Large intestine (tissue), 3 donors: Measurements from ENCODE around the gene LMX1A. TPM values are rescaled to one million over a fixed set of nuclear protein-coding genes. Genes with fewer than 3 reads are reported as not detected.

Source experiments
- DNase-seq, 2 donors: peaks; one replicate each; pipeline versions ENCODE4 v3.0.0 to v3.0.0-alpha.2; 2013
- H3K27ac ChIP-seq: one replicate; pipeline ENCODE4 v1.5.1; 2013; ENCODE audit warnings: low read length
- H3K27me3 ChIP-seq: 2 replicates; pipeline ENCODE4 v1.6.1; 2013; ENCODE audit warnings: low read length; ENCODE audit not compliant: control insufficient read depth, insufficient read depth
- H3K36me3 ChIP-seq: 2 replicates; pipeline ENCODE4 v1.6.1; 2013; ENCODE audit warnings: low read length; ENCODE audit not compliant: control insufficient read depth, insufficient read depth
- H3K4me1 ChIP-seq: one replicate; pipeline ENCODE4 v1.6.1; 2013; ENCODE audit warnings: low read length; ENCODE audit not compliant: control insufficient read depth, insufficient read depth
- H3K4me3 ChIP-seq: one replicate; pipeline ENCODE4 v1.5.1; 2013; ENCODE audit warnings: low read length
- H3K9me3 ChIP-seq: one replicate; pipeline ENCODE4 v1.6.1; 2013; ENCODE audit warnings: mild to moderate bottlenecking, low read depth, low read length, moderate library complexity; ENCODE audit not compliant: control insufficient read depth
- WGBS: methylation state at CpG from one replicate; pipeline ENCODE4 v1.1.5; 2013; ENCODE audit warnings: low lambda C conversion rate; ENCODE audit not compliant: insufficient coverage; 5-methylcytosine and 5-hydroxymethylcytosine counted together
- polyA plus RNA-seq: library from polyadenylated mRNA; unstranded; fragments of 120-200 nt; gene quantifications from one replicate; pipeline ENCODE4 v1.2.1, GENCODE V29; 2013

LMX1A gene
- polyA plus RNA-seq, 1 donor: 1.3 TPM

DNA sequence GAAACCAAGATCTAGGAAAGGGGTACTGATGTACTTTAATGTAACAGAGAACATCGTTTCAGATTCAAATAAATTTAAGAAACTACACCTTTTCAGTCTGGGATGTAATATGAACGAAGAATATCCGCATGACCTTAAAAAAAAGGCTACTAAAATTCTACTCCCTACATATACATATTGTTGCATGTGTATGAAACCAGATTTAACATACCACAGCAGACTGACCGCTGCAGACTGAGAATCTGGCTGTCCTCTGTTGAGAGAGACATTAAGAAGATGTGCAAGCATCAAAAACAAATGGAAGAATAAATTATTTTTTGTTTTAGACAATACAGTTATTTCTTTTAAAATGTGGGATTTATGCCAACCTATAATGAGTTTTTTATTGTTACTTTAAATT, 166.6 kb downstream of the LMX1A start:
- 86% methylated on average over 4 of the region's 4 CpGs for WGBS
- no peaks in the 10 kb centered on the region for H3K4me1 ChIP-seq
- H3K36me3 ChIP-seq: no peaks in the 10 kb centered on the region
- H3K27me3 ChIP-seq: peaks cover 2% of the 10 kb centered on the region
- no peak overlapping the region for H3K27ac ChIP-seq
- H3K9me3 ChIP-seq: no peaks in the 10 kb centered on the region
- DNase-seq: no peak
- H3K4me3 ChIP-seq: no peak overlapping the region

DNA sequence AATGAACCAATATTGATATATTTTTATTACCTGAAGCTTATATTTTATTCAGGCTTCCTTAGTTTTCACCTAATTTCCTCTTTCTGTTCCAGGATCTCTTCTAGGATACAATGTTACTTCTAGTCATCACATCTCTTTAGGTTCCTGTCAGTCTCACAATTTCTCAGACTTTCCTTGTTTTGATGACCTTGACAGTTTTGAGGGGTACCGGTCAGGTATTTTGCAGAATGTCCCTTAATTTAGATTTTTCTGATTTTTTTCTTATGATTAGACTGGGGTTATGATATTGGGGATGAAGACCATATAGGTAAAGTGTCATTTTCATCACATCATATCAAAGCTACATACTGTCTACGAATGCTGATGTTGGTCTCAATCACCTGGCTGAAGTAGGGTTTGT, 167.5 kb downstream of the LMX1A start:
- no peak for DNase-seq
- Histone ChIP-seq H3K27ac (no peak overlapping the region), H3K4me3 (no peak overlapping the region), H3K27me3 (peaks cover under 1% of the 10 kb centered on the region), H3K9me3 (no peaks in the 10 kb centered on the region), H3K36me3 (no peaks in the 10 kb centered on the region), H3K4me1 (no peaks in the 10 kb centered on the region)
- WGBS: no CpG with 5 or more reads among the region's 2 CpGs

DNA sequence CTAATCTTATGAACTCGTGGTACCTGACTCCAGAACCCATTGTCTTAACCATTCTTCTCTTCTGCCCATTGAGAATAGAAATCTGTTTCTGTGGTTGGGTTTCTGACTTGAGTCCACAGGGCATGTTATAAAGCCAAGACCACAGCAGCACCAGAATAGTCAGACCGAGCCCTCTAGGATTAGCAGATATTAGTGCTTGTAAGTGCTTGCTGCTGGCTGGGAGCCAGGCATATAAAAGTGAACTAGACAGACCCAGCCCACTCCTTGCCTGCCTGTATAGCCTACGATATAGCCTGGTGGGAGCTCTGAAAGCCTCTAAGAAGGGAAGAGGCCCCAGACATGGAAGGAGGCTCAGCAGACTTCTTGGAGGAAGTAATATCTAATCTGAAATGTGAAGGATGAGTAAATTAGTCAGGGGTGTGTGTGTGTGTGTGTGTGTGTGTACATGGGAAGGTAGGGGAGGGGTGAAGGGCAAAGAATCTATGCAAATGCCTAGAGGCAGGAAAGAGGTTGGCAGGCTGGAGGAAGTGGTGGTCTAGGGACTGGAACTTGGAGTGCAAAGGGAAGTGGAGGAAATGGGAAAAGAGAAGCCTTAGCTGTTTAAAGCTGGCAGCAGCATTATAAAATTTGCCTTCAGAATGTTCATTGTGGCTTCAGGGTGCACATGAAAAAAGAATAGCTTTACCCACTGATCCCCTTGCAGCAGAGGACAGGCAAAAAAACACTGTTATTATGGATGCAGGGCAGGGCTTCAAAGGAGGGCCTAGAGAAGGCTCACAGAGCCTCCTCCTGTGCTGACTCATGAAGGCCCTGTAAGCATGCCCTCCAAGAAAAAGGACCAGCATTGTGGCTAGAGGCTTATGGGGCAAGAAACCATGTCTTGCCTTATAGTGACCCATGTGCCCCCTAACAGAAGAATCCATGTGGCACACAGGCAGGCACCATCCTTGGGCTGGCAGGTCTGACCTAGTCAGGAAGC, 169.2 kb downstream of the LMX1A start:
- H3K27ac ChIP-seq: no peak overlapping the region
- DNase-seq: peak in 1 of 2 donors; percentile 8
- no peak overlapping the region for H3K4me3 ChIP-seq
- no peaks in the 10 kb centered on the region for H3K4me1 ChIP-seq
- no peaks in the 10 kb centered on the region for H3K36me3 ChIP-seq
- no peaks in the 10 kb centered on the region for H3K9me3 ChIP-seq
- WGBS: 83% methylated on average over 1 of the region's 3 CpGs
- no peaks in the 10 kb centered on the region for H3K27me3 ChIP-seq

DNA sequence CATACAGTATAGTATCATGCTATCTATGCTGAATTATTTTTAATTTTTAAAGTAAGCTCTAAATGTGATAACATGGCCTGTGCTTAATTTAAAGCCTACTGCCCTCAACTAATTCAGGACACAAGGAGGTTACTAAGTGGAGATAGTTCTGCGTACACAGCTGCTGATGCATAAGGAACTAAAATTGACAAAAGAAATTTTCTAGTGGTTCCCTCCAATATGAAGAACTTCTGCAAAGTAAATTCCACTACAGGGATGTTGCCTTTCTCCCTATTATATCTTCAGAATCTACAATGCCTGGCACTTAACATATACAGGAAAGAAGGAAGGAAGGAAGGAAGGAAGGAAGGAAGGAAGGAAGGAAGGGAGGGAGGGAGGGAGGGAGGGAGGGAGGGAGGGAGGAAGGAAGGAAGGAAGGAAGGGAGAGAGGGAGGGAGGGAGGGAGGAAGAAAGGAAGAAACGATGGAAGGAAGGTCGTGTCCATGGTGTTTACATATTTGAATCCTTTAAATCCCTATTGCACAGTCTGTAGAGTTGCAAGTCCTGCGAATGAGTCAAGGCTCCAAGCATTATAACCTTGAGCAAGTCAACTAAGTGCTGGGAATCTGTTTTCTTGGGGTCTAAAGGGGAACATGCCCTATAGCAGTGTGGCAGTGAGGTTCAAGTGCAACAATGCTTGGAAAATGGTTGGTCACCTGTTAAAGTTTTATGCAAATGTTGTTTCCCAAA, 171.2 kb downstream of the LMX1A start:
- Histone ChIP-seq H3K27me3 (no peaks in the 10 kb centered on the region), H3K27ac (no peak overlapping the region), H3K4me1 (no peaks in the 10 kb centered on the region), H3K4me3 (no peak overlapping the region), H3K9me3 (no peaks in the 10 kb centered on the region), H3K36me3 (no peaks in the 10 kb centered on the region)
- no CpG with 5 or more reads among the region's 4 CpGs for WGBS
- DNase-seq: no peak

DNA sequence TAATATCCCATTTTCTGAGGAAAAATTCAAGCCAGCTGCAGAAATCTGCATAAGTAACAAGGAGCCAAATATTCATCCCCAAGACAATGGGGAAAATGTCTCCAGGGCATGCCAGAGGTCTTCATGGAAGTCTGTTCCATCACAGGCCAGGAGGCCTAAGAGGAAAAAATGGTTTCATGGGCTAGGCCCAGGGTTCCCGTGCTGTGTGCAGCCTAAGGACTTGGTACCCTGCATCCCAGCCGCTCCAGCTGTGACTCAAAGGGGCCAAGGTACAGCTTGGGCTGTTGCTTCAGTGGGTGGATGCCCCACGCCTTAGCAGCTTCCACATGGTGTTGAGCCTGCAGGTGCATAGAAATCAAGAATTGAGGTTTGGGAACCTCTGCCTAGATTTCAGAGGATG, 173.5 kb downstream of the LMX1A start:
- no peaks in the 10 kb centered on the region for H3K27me3 ChIP-seq
- H3K27ac ChIP-seq: no peak overlapping the region
- DNase-seq: no peak

DNA sequence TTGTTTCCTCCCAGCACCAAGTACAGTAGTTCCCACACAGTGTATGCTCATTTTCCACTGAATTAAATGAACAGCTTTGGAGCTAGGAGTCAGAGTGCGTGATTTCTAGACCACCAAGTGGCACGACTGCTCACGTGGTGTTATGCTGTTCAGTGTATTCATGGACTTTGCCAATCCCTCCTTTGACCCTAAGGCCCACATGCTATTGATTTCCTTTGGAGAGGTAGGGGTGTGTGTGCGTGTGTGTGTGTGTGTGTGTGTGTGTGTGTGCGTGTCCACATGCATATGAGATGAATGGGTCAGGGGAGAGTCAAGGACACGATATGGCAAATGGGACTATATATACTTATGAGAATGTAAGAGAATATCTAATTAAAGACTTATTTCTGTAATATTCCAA, 177.2 kb downstream of the LMX1A start:
- DNase-seq: no peak
- 80% methylated on average over 1 of the region's 6 CpGs for WGBS
- no peaks in the 10 kb centered on the region for H3K4me1 ChIP-seq
- no peaks in the 10 kb centered on the region for H3K27me3 ChIP-seq
- H3K9me3 ChIP-seq: no peaks in the 10 kb centered on the region
- no peak overlapping the region for H3K4me3 ChIP-seq
- no peaks in the 10 kb centered on the region for H3K36me3 ChIP-seq
- no peak overlapping the region for H3K27ac ChIP-seq

More for the DNA sequence above, 173.5 kb downstream of the LMX1A start:
- no CpG with 5 or more reads among the region's 3 CpGs for WGBS
- no peaks in the 10 kb centered on the region for H3K4me1 ChIP-seq
- no peaks in the 10 kb centered on the region for H3K36me3 ChIP-seq
- no peak overlapping the region for H3K4me3 ChIP-seq
- no peaks in the 10 kb centered on the region for H3K9me3 ChIP-seq

DNA sequence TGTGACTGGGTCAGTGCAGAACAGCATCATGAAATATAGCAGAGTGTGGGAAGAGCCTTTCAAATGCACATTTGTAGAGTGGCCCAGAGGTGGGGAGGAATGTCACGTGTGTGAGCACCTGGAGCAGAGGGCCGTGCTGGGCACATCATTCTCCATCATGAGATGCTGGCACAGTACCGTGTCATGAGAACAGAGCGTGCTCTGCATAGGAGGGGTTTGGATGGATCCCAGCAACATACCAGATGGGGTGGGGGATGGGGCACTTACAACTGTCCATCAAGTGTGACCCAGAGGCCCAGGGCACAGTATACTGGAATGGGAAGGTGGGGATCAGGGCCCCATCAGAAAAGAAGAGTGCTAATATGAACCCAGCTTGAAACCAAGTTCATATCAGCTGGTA, 182.0 kb downstream of the LMX1A start:
- Histone ChIP-seq H3K9me3 (no peaks in the 10 kb centered on the region), H3K4me3 (no peak overlapping the region), H3K27ac (no peak overlapping the region), H3K27me3 (no peaks in the 10 kb centered on the region), H3K36me3 (no peaks in the 10 kb centered on the region), H3K4me1 (no peaks in the 10 kb centered on the region)
- WGBS: no CpG with 5 or more reads among the region's 4 CpGs
- DNase-seq: no peak

DNA sequence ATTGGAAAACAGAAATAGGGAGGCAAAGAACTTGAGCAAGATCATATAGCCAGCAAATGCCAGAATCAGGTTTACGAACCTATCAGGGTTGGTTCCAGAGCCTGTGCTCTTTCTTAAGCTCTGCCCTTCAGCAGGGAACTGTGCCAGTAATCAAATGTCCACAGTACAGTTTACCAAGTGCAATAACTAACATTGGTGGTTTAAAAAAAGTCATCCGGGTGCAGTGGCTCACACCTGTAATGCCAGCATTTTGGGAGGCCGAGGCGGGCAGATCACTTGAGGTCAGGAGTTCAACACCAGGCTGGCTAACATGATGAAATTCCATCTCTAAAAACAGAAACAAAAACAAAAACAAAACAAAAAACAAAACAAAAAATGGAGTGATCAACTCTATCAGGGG, 182.7 kb downstream of the LMX1A start:
- no peak overlapping the region for H3K27ac ChIP-seq
- no CpG with 5 or more reads among the region's 4 CpGs for WGBS

DNA sequence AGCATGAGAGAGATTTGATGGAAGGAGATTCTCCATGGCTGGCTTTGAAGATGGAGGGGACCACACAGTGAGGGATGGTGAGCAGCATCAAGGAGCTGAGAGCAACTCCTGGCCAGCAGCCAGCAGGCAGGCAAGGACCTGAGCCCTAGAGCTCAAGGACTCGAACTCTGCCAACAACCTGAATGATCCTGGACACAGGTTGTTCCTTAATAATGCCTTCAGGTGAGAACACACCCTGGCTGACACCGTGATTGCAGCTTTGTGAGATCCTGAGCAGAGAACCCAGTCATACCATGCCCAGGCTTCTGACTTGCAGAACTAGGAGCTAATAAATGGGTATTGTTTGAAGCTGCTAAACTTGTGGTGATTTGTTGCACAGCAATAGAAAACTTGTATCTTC, 183.1 kb downstream of the LMX1A start:
- Histone ChIP-seq H3K4me1 (no peaks in the 10 kb centered on the region), H3K27ac (no peak overlapping the region), H3K4me3 (no peak overlapping the region), H3K9me3 (no peaks in the 10 kb centered on the region), H3K27me3 (peaks cover 2% of the 10 kb centered on the region), H3K36me3 (no peaks in the 10 kb centered on the region)
- WGBS: no CpG with 5 or more reads among the region's 2 CpGs
- no peak for DNase-seq

More for the DNA sequence above, 182.7 kb downstream of the LMX1A start:
- DNase-seq: no peak
- H3K4me3 ChIP-seq: no peak overlapping the region
- no peaks in the 10 kb centered on the region for H3K4me1 ChIP-seq
- no peaks in the 10 kb centered on the region for H3K9me3 ChIP-seq
- peaks cover under 1% of the 10 kb centered on the region for H3K27me3 ChIP-seq
- no peaks in the 10 kb centered on the region for H3K36me3 ChIP-seq

DNA sequence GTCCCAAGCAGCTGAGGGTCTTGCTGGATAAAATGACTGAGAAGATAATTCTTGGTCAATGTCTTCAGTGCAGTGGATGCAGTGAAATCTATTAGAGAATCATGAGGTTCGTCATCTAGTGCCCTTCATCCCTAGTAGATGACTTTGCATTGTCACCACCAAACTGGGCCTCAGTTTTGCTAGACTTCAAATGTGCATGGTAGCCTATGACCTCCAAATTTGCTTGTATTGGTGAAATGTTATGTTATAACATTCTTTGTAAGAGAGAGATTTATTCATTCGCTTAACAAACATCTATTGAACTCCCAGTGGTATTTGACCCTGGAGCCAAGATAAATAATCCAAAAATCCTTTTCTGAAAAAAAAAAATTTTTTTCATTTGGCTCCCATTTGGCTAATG, 183.8 kb downstream of the LMX1A start:
- Histone ChIP-seq H3K36me3 (no peaks in the 10 kb centered on the region), H3K4me3 (no peak overlapping the region), H3K4me1 (no peaks in the 10 kb centered on the region), H3K27ac (no peak overlapping the region), H3K9me3 (no peaks in the 10 kb centered on the region), H3K27me3 (peaks cover 2% of the 10 kb centered on the region)
- no peak for DNase-seq
- WGBS: 100% methylated on average over 1 of the region's 2 CpGs
